HCT116 (cell line): ENCODE measurements around the gene ZNF529. TPM values are rescaled to one million over a fixed set of nuclear protein-coding genes. Genes with fewer than 3 reads are reported as not detected.

Source experiments
- ATAC-seq: fragments of 200-7000 bp; cut with Tn5 transposase; 2 replicates; pipeline ENCODE4 v1.9.1; 2020; ENCODE audit warnings: mild to moderate bottlenecking, moderate library complexity
- BruUV-seq: library from RNA; stranded (reverse); fragments of 400-500 nt; replicated peaks from 2 replicates; lab custom pipeline; 2021; lab: Mats Ljungman, UMichigan
- CTCF ChIA-PET: fragments of 300-600 bp; sonication (Branson Sonifier 250); formaldehyde crosslinking; loops from one replicate; lab custom pipeline; 2021; ENCODE audit warnings: antibody characterized with exemption; lab: Charles Lee
- POLR2A ChIA-PET: fragments of 300-600, 350-600 bp; sonication (Branson Sonifier 250); formaldehyde crosslinking; loops from one replicate; lab custom pipeline; 2021; ENCODE audit warnings: antibody characterized with exemption; lab: Charles Lee
- RAD21 ChIA-PET, 2 experiments: fragments of 300-600 bp; sonication (Branson Sonifier 250); formaldehyde crosslinking; loops; one replicate each; lab custom pipeline; 2023; ENCODE audit warnings: low total read pairs in 2 of 2; ENCODE audit not compliant: uncharacterized antibody in 2 of 2, unreplicated experiment in 2 of 2, low non-redundant PET in 1 of 2; lab: Charles Lee
- DNase-seq: peaks from one replicate; pipeline ENCODE4 v3.0.0-alpha.2; 2010; ENCODE audit warnings: low read depth, low spot score
- H2AFZ ChIP-seq: fragments of 200-600 bp; shearing (Covaris generic), sonication (generic); 2 replicates; pipeline ENCODE4 v1.6.1; 2017; ENCODE audit warnings: low read depth, mixed run types, mixed read lengths, antibody characterized with exemption, low read length; ENCODE audit not compliant: poor library complexity, severe bottlenecking
- H3K27ac ChIP-seq: 2 replicates; pipeline ENCODE4 v1.5.1; 2012; ENCODE audit warnings: low read depth, low read length
- H3K27me3 ChIP-seq: fragments of 200-600 bp; sonication (generic); 2 replicates; pipeline ENCODE4 v1.6.1; 2016; ENCODE audit warnings: mixed run types, low read length, mixed read lengths; ENCODE audit not compliant: insufficient read depth
- H3K36me3 ChIP-seq, 2 experiments: fragments of 200-500 bp in 1 of 2; fragments of 200-600 bp in 1 of 2; sonication (Bioruptor generic) in 1 of 2; sonication (generic) in 1 of 2; 2 replicates each; pipeline versions ENCODE4 v1.5.1 to v1.6.1; 2014 to 2016; ENCODE audit warnings: low read length in 2 of 2, inconsistent platforms in 1 of 2, mixed read lengths in 1 of 2, mixed run types in 1 of 2; ENCODE audit not compliant: insufficient read depth in 2 of 2, control insufficient read depth in 1 of 2
- H3K4me1 ChIP-seq, 2 experiments: fragments of 200-600 bp in 1 of 2; sonication (generic) in 1 of 2; 2 replicates each; pipeline versions ENCODE4 v1.5.1 to v1.6.1; 2012 to 2017; ENCODE audit warnings: low read length in 2 of 2, inconsistent platforms in 1 of 2, mild to moderate bottlenecking in 1 of 2, mixed read lengths in 1 of 2, mixed run types in 1 of 2, moderate library complexity in 1 of 2; ENCODE audit not compliant: insufficient read depth in 2 of 2, control insufficient read depth in 1 of 2
- H3K4me2 ChIP-seq: fragments of 200-600 bp; sonication (generic); 2 replicates; pipeline ENCODE4 v1.6.1; 2017; ENCODE audit warnings: mixed run types, low read length, mixed read lengths
- H3K4me3 ChIP-seq, 2 experiments: fragments of 200-600 bp in 1 of 2; sonication (generic) in 1 of 2; replicated peaks in 1 of 2; 2 replicates each; pipeline ENCODE4 v1.5.1; 2011 to 2016; ENCODE audit warnings: low read length in 2 of 2, control low read depth in 1 of 2, low read depth in 1 of 2, mild to moderate bottlenecking in 1 of 2, mixed read lengths in 1 of 2, mixed run types in 1 of 2
- H3K79me2 ChIP-seq: fragments of 200-600 bp; sonication (generic); 2 replicates; pipeline ENCODE4 v1.6.1; 2017; ENCODE audit warnings: mild to moderate bottlenecking, mixed run types, low read length, moderate library complexity, mixed read lengths; ENCODE audit not compliant: insufficient read depth
- H3K9ac ChIP-seq: fragments of 200-600 bp; sonication (generic); 2 replicates; pipeline ENCODE4 v1.6.1; 2016; ENCODE audit warnings: low read length, mixed read lengths
- H3K9me2 ChIP-seq: fragments of 200-600 bp; sonication (generic), shearing (Covaris generic); 2 replicates; pipeline ENCODE4 v1.6.1; 2017; ENCODE audit warnings: mixed run types, mild to moderate bottlenecking, moderate library complexity; ENCODE audit not compliant: insufficient read depth
- H3K9me3 ChIP-seq, 2 experiments: fragments of 200-500 bp in 1 of 2; fragments of 200-600 bp in 1 of 2; sonication (Bioruptor generic) in 1 of 2; sonication (generic) in 1 of 2; 2 replicates each; pipeline ENCODE4 v1.6.1; 2014 to 2017; ENCODE audit warnings: low read length in 2 of 2, mixed read lengths in 2 of 2, inconsistent platforms in 1 of 2, low read depth in 1 of 2, mild to moderate bottlenecking in 1 of 2, mixed run types in 1 of 2, moderate library complexity in 1 of 2; ENCODE audit not compliant: control insufficient read depth in 1 of 2, insufficient read depth in 1 of 2
- H4K20me1 ChIP-seq: fragments of 200-600 bp; sonication (generic), shearing (Covaris generic); 2 replicates; pipeline ENCODE4 v1.6.1; 2017; ENCODE audit warnings: mixed run types, mild to moderate bottlenecking, moderate library complexity; ENCODE audit not compliant: insufficient read depth
- CTCF ChIP-seq, 3 experiments: fragments of 200-600 bp in 1 of 3; sonication (generic) in 1 of 3; IDR thresholded peaks in 2 of 3; conservative IDR thresholded peaks in 1 of 3; 2 replicates each; pipeline ENCODE4 v1.5.1; 2012 to 2017; ENCODE audit warnings: low read depth in 2 of 3, low read length in 2 of 3, antibody characterized with exemption in 1 of 3, borderline replicate concordance in 1 of 3, control low read depth in 1 of 3, mild to moderate bottlenecking in 1 of 3, mixed read lengths in 1 of 3, mixed run types in 1 of 3, moderate library complexity in 1 of 3; ENCODE audit not compliant: insufficient read depth in 1 of 3
- EGR1 ChIP-seq: IDR thresholded peaks from 2 replicates; pipeline ENCODE4 v1.6.1; 2012; ENCODE audit warnings: low read depth
- ELF1 ChIP-seq: IDR thresholded peaks from 2 replicates; pipeline ENCODE4 v1.6.1; 2012; ENCODE audit warnings: low read depth, borderline replicate concordance
- FOSL1 ChIP-seq: IDR thresholded peaks from 2 replicates; pipeline ENCODE4 v1.6.1; 2012; ENCODE audit warnings: low read depth
- JUND ChIP-seq: IDR thresholded peaks from 2 replicates; pipeline ENCODE4 v1.6.1; 2012
- POLR2A ChIP-seq: IDR thresholded peaks from 2 replicates; pipeline ENCODE4 v1.7.0; 2011; ENCODE audit warnings: borderline replicate concordance; ENCODE audit not compliant: insufficient read depth, insufficient read length; ENCODE audit errors: extremely low read depth
- RAD21 ChIP-seq: IDR thresholded peaks from 2 replicates; pipeline ENCODE4 v1.6.1; 2012; ENCODE audit warnings: low read depth, mild to moderate bottlenecking
- SIN3A ChIP-seq: IDR thresholded peaks from 2 replicates; pipeline ENCODE4 v1.6.1; 2012; ENCODE audit warnings: low read depth
- SP1 ChIP-seq: IDR thresholded peaks from 2 replicates; pipeline ENCODE4 v1.6.1; 2012; ENCODE audit warnings: low read depth
- TCF7L2 ChIP-seq: IDR thresholded peaks from 2 replicates; pipeline ENCODE4 v1.7.0; 2011; ENCODE audit warnings: borderline replicate concordance, inconsistent platforms; ENCODE audit not compliant: insufficient read depth, insufficient read length; ENCODE audit errors: extremely low read depth
- ZBTB33 ChIP-seq: IDR thresholded peaks from 2 replicates; pipeline ENCODE4 v1.6.1; 2011; ENCODE audit warnings: mild to moderate bottlenecking, low read length, moderate library complexity; ENCODE audit not compliant: insufficient replicate concordance; ENCODE audit errors: extremely low read depth
- ZNF274 ChIP-seq: fragments of 200-500 bp; sonication (Bioruptor generic); IDR thresholded peaks from 2 replicates; pipeline ENCODE4 v1.6.1; 2014; ENCODE audit warnings: mild to moderate bottlenecking, low read depth, low read length, inconsistent platforms
- intact Hi-C: fragments of 100-400 bp; cut with micrococcal nuclease; formaldehyde crosslinking; loops from 2 replicates; pipeline ENCODE4 v1.10.0; 2022
- total RNA-seq: library from RNA; stranded (reverse); gene quantifications from one replicate; pipeline ENCODE4 v1.2.1, GENCODE V29; 2021; ENCODE audit not compliant: unreplicated experiment
- TF ChIP-seq, protein P1 (sequence below): IDR thresholded peaks from 2 replicates; pipeline ENCODE4 v1.6.1; 2012
- TF ChIP-seq, protein P2 (sequence below): IDR thresholded peaks from 2 replicates; pipeline ENCODE4 v1.6.1; 2012

ZNF529 gene
- total RNA-seq, 1 experiment from 2014 or later = 0.30 TPM

DNA sequence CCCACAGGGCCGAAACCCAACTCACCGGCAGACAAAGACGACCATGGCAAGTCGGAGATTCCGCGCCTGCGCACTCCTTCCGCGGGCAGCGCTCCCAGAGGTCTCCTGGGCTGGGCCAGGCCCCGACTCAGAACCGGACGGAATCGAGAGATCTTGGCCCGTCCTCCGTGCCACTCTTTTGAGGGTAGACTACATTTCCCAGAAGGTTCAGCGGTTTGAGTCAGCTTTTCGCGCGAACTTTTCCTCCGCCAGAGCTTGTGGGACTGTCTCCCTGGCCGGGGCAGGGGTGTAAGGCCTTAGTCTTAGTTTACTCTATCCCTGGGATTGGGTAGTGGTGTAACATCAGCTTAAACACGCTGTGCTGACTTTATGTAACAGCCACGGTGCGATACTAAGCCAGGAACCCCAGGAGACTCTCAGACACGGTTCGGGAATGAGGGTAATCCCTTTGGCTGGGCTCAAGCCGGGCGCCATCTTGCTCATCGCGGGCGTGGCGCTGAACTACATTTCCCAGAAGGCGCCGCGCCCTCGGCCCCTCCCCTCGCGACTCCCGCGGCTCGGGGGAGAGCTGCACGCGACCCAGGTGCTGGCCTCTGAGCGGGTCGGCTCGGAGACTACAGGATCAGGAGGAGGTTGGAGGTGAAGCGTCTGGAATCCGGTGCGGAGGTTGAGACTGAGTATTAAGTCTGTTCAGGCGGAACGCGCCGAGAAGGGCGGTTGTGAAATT lies 44.7 kb downstream of the ZNF529 start, which contains the start of gene ZNF260:
Gene ZNF260 (minus strand): TSS at position 78 of the 727 bp plus-strand sequence. CDS start 13,033 bp downstream, outside the sequence.
- Histone ChIP-seq H3K9ac (no peak within 1 kb of the TSS), H3K4me1 (no peaks in the 10 kb centered on the region), H3K27ac (no peak within 1 kb of the TSS), H3K27me3 (no peaks in the 10 kb centered on the region), H3K9me2 (no peaks in the 10 kb centered on the region), H3K79me2 (no peaks in the 10 kb centered on the region), H3K4me3 (no peak within 1 kb of the TSS), H2AFZ (no peak within 1 kb of the TSS), H3K36me3 (no peaks in the 10 kb centered on the region), H3K4me2 (no peak within 1 kb of the TSS), H4K20me1 (no peaks in the 10 kb centered on the region), H3K9me3 (peaks cover 7 to 8% of the 10 kb centered on the region in 2 experiments; a peak in 2 of 4 replicates)
- DNase-seq (no peak), ATAC-seq (no peak)
- intact Hi-C loops = no loop called here
- RAD21 ChIA-PET = no interaction called here
- no TSS peak for BruUV-seq
- TF ChIP-seq RAD21 (no peak), JUND (no peak), ZBTB33 (no peak), POLR2A (no peak), EGR1 (no peak), SIN3A (no peak), ELF1 (no peak), FOSL1 (no peak), TCF7L2 (no peak), CTCF (IDR thresholded peaks at IDR 0.05 in 2 of 3, conservative IDR thresholded peaks at IDR 0.05 in 1 of 3; ENCODE audit: borderline replicate concordance in 1 of 3, insufficient read depth in 1 of 3, low read depth in 2 of 3, low read length in 2 of 3) (no peak), ZNF274 (no peak), SP1 (no peak)
- TF ChIP-seq, protein P1, sequence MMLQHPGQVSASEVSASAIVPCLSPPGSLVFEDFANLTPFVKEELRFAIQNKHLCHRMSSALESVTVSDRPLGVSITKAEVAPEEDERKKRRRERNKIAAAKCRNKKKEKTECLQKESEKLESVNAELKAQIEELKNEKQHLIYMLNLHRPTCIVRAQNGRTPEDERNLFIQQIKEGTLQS = no peak
- TF ChIP-seq, protein P2, sequence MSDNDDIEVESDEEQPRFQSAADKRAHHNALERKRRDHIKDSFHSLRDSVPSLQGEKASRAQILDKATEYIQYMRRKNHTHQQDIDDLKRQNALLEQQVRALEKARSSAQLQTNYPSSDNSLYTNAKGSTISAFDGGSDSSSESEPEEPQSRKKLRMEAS = no peak
- CTCF ChIA-PET = no interaction called here
- POLR2A ChIA-PET = no interaction called here
